ENCODE data around the gene CLEC16A.

CLEC16A gene

GRCh38 chr16:10935226-10935915, 9.0 kb upstream of the CLEC16A start:
- CTCF ChIA-PET: no interaction called here
- no peak overlapping the region for H3K27ac ChIP-seq
- no peak for DNase-seq (ENCODE audit: low spot score)
- TF ChIP-seq, protein P1, sequence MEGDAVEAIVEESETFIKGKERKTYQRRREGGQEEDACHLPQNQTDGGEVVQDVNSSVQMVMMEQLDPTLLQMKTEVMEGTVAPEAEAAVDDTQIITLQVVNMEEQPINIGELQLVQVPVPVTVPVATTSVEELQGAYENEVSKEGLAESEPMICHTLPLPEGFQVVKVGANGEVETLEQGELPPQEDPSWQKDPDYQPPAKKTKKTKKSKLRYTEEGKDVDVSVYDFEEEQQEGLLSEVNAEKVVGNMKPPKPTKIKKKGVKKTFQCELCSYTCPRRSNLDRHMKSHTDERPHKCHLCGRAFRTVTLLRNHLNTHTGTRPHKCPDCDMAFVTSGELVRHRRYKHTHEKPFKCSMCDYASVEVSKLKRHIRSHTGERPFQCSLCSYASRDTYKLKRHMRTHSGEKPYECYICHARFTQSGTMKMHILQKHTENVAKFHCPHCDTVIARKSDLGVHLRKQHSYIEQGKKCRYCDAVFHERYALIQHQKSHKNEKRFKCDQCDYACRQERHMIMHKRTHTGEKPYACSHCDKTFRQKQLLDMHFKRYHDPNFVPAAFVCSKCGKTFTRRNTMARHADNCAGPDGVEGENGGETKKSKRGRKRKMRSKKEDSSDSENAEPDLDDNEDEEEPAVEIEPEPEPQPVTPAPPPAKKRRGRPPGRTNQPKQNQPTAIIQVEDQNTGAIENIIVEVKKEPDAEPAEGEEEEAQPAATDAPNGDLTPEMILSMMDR (conservative IDR thresholded peaks at IDR 0.05; ENCODE audit: low read depth): no peak
- POLR2A ChIA-PET (ENCODE audit: low non-redundant PET): no interaction called here

DNA sequence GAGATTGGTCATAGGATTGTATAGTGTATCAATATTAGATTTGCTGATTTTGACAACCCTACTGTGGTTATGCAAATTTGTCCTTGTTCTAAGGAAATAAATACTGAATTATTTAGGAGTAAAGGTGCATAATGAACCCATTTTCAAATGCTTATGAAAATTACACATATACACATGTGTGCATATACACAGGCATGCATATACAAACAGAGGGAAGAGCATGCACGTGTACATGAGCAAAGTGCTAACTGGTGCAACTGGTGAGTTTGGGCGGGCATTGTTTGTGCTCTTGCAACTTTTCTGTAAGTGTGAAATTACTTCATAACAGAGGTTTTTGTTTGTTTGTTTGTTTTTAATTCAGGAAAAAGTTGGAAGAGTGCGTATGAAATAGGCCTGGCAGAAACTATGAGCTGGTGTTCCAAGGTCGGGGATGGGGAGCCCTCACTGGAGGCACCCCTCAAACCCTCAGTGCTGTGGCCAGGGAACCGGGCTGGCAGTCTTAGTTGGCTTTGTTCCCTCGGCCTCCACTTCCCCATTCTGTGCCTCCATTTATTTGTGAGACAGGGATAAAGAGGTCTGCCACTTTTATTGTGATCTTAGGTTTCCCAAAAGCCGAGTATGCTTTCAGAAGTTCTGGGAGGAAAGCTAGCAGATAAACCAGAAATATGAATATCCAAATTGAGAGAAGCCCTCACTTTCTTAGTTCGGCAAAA, 7.9 kb upstream of the CLEC16A start:
- ChIA-PET CTCF (interaction anchor here (2.0 kb wide), 1 partner anchor 18 kb away, joined by 5 read pairs; no protein-coding TSS in a partner anchor), POLR2A (ENCODE audit: low non-redundant PET) (no interaction called here)
- TF ChIP-seq, protein P1 (conservative IDR thresholded peaks at IDR 0.05; ENCODE audit: low read depth): no peak

GRCh38 chr16:10937068-10937859, 7.1 kb upstream of the CLEC16A start:
- H3K27ac ChIP-seq: peak overlapping the region; percentile 33
- no peak for DNase-seq (ENCODE audit: low spot score)
- CTCF ChIA-PET: interaction anchor here (2.0 kb wide), 1 partner anchor 19 kb away, joined by 5 read pairs; no protein-coding TSS in a partner anchor
- TF ChIP-seq, protein P1 (conservative IDR thresholded peaks at IDR 0.05; ENCODE audit: low read depth): no peak
- POLR2A ChIA-PET (ENCODE audit: low non-redundant PET): interaction anchor here (0.6 kb wide), 1 partner anchor 790 kb away, joined by 3 read pairs; no protein-coding TSS in a partner anchor

More for the DNA sequence above, 7.9 kb upstream of the CLEC16A start:
- no peak overlapping the region for H3K27ac ChIP-seq
- no peak for DNase-seq (ENCODE audit: low spot score)

DNA sequence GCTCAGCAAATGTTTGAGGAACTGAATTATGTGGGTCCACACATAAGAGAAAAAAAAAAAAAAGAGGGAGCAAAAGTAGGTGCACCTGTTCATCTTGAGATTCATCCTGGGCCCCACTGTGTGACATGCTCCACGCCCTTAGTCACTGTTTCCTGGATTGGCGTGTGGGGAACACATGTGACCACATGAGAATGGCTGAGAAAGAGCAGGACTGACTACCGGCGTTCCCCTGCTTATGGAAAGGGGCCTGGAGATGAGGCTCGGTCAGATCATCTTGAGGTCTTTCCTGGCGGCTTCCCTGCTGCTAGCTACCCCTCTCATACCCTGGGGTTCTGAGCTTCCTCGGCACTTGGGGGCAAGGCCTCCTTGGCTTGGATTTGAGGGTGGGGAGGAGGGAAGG, 6.0 kb upstream of the CLEC16A start:
- H3K27ac ChIP-seq: no peak overlapping the region
- POLR2A ChIA-PET (ENCODE audit: low non-redundant PET): no interaction called here
- CTCF ChIA-PET: no interaction called here

GRCh38 chr16:10938796-10939648, 5.3 kb upstream of the CLEC16A start:
- POLR2A ChIA-PET (ENCODE audit: low non-redundant PET): no interaction called here
- DNase-seq (ENCODE audit: low spot score): no peak
- CTCF ChIA-PET: no interaction called here
- H3K27ac ChIP-seq: no peak overlapping the region
- TF ChIP-seq, protein P1 (conservative IDR thresholded peaks at IDR 0.05; ENCODE audit: low read depth): no peak

More for the DNA sequence above, 6.0 kb upstream of the CLEC16A start:
- no peak for DNase-seq (ENCODE audit: low spot score)
- TF ChIP-seq, protein P1 (conservative IDR thresholded peaks at IDR 0.05; ENCODE audit: low read depth): no peak

All from RWPE1 (cell line).